ENCODE measurements around the gene KRT26.

The KRT26 gene

GRCh38 chr17:40722241-40722640, 49.8 kb downstream of the KRT26 start:
- peaks cover 21% of the 10 kb centered on the region for H3K27me3 Mint-ChIP-seq (ENCODE audit: low read depth, poor library complexity)
- no peaks in the 10 kb centered on the region for H3K4me1 Mint-ChIP-seq
- no peaks in the 10 kb centered on the region for H3K36me3 Mint-ChIP-seq (ENCODE audit: low read depth)
- TF ChIP-seq CTCF (IDR thresholded peaks at IDR 0.05), result no peak
- no peaks in the 10 kb centered on the region for H3K9me3 Mint-ChIP-seq
- DNase-seq, result no peak
- no peak overlapping the region for H3K27ac Mint-ChIP-seq
- H3K4me3 Mint-ChIP-seq, result no peak overlapping the region

- no peaks in the 10 kb centered on the region for H3K4me1 Mint-ChIP-seq
- DNase-seq, result no peak
- H3K4me3 Mint-ChIP-seq, result no peak overlapping the region
- TF ChIP-seq CTCF (IDR thresholded peaks at IDR 0.05), result no peak
- H3K9me3 Mint-ChIP-seq, result peaks cover 6% of the 10 kb centered on the region
- H3K36me3 Mint-ChIP-seq (ENCODE audit: low read depth), result no peaks in the 10 kb centered on the region
- no peak overlapping the region for H3K27ac Mint-ChIP-seq
- H3K27me3 Mint-ChIP-seq (ENCODE audit: low read depth, poor library complexity), result peaks cover 29% of the 10 kb centered on the region
These were observed 51.1 kb downstream of the KRT26 start for GRCh38 chr17:40720899-40721298.

GRCh38 chr17:40718930-40719329, 53.1 kb downstream of the KRT26 start:
- H3K4me1 Mint-ChIP-seq, result no peaks in the 10 kb centered on the region
- no peak for DNase-seq
- no peak for TF ChIP-seq CTCF (IDR thresholded peaks at IDR 0.05)
- H3K27me3 Mint-ChIP-seq (ENCODE audit: low read depth, poor library complexity), result peaks cover 39% of the 10 kb centered on the region
- no peak overlapping the region for H3K4me3 Mint-ChIP-seq
- H3K36me3 Mint-ChIP-seq (ENCODE audit: low read depth), result no peaks in the 10 kb centered on the region
- peaks cover 6% of the 10 kb centered on the region for H3K9me3 Mint-ChIP-seq
- H3K27ac Mint-ChIP-seq, result no peak overlapping the region

GRCh38 chr17:40717776-40718175, 54.2 kb downstream of the KRT26 start:
- no peak for TF ChIP-seq CTCF (IDR thresholded peaks at IDR 0.05)
- Mint-ChIP-seq H3K36me3 (ENCODE audit: low read depth) (no peaks in the 10 kb centered on the region), H3K27me3 (ENCODE audit: low read depth, poor library complexity) (peaks cover 39% of the 10 kb centered on the region), H3K4me1 (no peaks in the 10 kb centered on the region), H3K4me3 (no peak overlapping the region), H3K27ac (no peak overlapping the region), H3K9me3 (peaks cover 6% of the 10 kb centered on the region)
- DNase-seq, result no peak

Measured in nephron progenitor cell (in vitro differentiated cells).